DOHH2 (cell line): ENCODE data around the gene PPP1R12C.

ENCODE experiments used
- H3F3A ChIP-seq: fragments of 200-600 bp; sonication (generic), shearing (Covaris generic); 2 replicates; pipeline ENCODE4 v1.6.0; 2016; ENCODE audit warnings: antibody characterized with exemption, mild to moderate bottlenecking; ENCODE audit not compliant: control insufficient read depth, insufficient read depth
- H3K27ac ChIP-seq: fragments of 200-600 bp; sonication (generic); 2 replicates; pipeline ENCODE4 v1.5.1; 2014; ENCODE audit warnings: low read depth, mild to moderate bottlenecking, low read length, moderate library complexity
- H3K27me3 ChIP-seq: fragments of 200-600 bp; sonication (generic); 2 replicates; pipeline ENCODE4 v1.6.1; 2014; ENCODE audit warnings: mild to moderate bottlenecking, low read length, mixed read lengths; ENCODE audit not compliant: control insufficient read depth
- H3K36me3 ChIP-seq: fragments of 200-600 bp; sonication (generic); 2 replicates; pipeline ENCODE4 v1.6.1; 2014; ENCODE audit warnings: mild to moderate bottlenecking, low read length, moderate library complexity, mixed read lengths; ENCODE audit not compliant: control insufficient read depth
- H3K4me1 ChIP-seq: fragments of 200-600 bp; sonication (generic); 2 replicates; pipeline ENCODE4 v1.6.1; 2014; ENCODE audit warnings: mild to moderate bottlenecking, low read length, mixed read lengths; ENCODE audit not compliant: control insufficient read depth
- H3K4me2 ChIP-seq: fragments of 200-600 bp; sonication (generic); 2 replicates; pipeline ENCODE4 v1.6.0; 2014; ENCODE audit warnings: mild to moderate bottlenecking, low read length, moderate library complexity
- H3K4me3 ChIP-seq: fragments of 200-600 bp; sonication (generic); 2 replicates; pipeline ENCODE4 v1.5.1; 2014; ENCODE audit warnings: mild to moderate bottlenecking, low read length, mixed read lengths
- H3K79me2 ChIP-seq: fragments of 200-600 bp; sonication (generic); 2 replicates; pipeline ENCODE4 v1.6.1; 2014; ENCODE audit warnings: mild to moderate bottlenecking, low read length, mixed read lengths; ENCODE audit not compliant: control insufficient read depth
- H3K9me2 ChIP-seq: fragments of 200-600 bp; sonication (generic); replicated peaks from 2 replicates; pipeline ENCODE4 v1.6.1; 2014; ENCODE audit warnings: mild to moderate bottlenecking, low read length, mixed read lengths; ENCODE audit not compliant: control insufficient read depth
- H3K9me3 ChIP-seq: fragments of 200-600 bp; sonication (generic); 2 replicates; pipeline ENCODE4 v1.6.1; 2014; ENCODE audit warnings: antibody characterized with exemption, low read length, mixed read lengths; ENCODE audit not compliant: control insufficient read depth, insufficient read depth
- H4K20me1 ChIP-seq: fragments of 200-600 bp; sonication (generic); 2 replicates; pipeline ENCODE4 v1.6.0; 2014; ENCODE audit warnings: low read depth, mild to moderate bottlenecking, antibody characterized with exemption, low read length, moderate library complexity; ENCODE audit not compliant: control insufficient read depth, insufficient read depth
- EZH2phosphoT487 ChIP-seq: fragments of 200-600 bp; sonication (generic); IDR thresholded peaks from 2 replicates; pipeline ENCODE4 v1.6.1; 2017; ENCODE audit warnings: borderline replicate concordance, mild to moderate bottlenecking, antibody characterized with exemption, low read length, moderate library complexity, mixed read lengths
- TF ChIP-seq, protein P1 (sequence below): fragments of 200-600 bp; sonication (generic); IDR thresholded peaks from one replicate; pipeline ENCODE4 v1.5.1; 2014; ENCODE audit warnings: antibody characterized with exemption, mild to moderate bottlenecking, low read depth, low read length; ENCODE audit not compliant: poor library complexity, severe bottlenecking

Gene PPP1R12C

DNA sequence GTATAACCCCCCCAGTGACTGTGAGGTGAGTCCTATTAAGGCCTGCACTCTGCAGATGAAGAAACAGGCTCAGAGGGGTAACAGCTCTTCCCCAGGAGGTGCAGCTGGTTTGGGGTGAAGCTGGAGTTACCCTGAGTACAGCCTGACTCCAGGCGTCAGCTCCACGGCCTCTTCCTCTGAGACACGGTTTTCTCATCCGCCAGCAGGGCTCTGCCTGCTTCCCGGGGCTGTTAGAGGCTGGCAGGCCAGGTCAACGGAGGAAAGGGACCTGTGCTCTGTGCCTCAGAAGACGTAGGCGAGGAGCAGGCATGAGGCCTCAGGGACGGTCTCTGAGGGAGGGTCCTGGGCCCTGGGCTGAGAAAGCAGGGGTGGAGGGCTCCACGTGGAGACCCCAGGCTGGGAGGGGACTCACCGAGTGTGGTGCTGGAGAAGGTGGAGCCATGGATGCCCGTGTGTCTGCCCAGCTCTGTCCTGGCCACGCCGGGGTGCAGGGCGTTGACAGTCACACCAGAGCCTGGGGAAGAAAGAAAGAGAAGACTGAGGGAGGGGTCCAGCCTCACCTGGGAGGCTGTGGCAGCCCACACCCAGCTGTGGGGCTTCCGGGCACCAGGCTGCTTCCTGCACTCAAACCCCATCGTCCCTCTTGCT lies 70.3 kb downstream of the PPP1R12C start:
- Histone ChIP-seq H3K9me2 (no peaks in the 10 kb centered on the region), H3K4me2 (no peak overlapping the region), H3K27ac (no peak overlapping the region), H3K27me3 (no peaks in the 10 kb centered on the region), H3K9me3 (no peaks in the 10 kb centered on the region), H3K4me3 (no peak overlapping the region), H3K4me1 (no peaks in the 10 kb centered on the region), H4K20me1 (no peaks in the 10 kb centered on the region), H3F3A (no peaks in the 10 kb centered on the region), H3K36me3 (peaks cover 63% of the 10 kb centered on the region), H3K79me2 (peaks cover 2% of the 10 kb centered on the region)
- TF ChIP-seq EZH2phosphoT487, result no peak
- TF ChIP-seq, protein P1, sequence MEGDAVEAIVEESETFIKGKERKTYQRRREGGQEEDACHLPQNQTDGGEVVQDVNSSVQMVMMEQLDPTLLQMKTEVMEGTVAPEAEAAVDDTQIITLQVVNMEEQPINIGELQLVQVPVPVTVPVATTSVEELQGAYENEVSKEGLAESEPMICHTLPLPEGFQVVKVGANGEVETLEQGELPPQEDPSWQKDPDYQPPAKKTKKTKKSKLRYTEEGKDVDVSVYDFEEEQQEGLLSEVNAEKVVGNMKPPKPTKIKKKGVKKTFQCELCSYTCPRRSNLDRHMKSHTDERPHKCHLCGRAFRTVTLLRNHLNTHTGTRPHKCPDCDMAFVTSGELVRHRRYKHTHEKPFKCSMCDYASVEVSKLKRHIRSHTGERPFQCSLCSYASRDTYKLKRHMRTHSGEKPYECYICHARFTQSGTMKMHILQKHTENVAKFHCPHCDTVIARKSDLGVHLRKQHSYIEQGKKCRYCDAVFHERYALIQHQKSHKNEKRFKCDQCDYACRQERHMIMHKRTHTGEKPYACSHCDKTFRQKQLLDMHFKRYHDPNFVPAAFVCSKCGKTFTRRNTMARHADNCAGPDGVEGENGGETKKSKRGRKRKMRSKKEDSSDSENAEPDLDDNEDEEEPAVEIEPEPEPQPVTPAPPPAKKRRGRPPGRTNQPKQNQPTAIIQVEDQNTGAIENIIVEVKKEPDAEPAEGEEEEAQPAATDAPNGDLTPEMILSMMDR, result no peak

GRCh38 chr19:55044771-55045716 lies 72.4 kb downstream of the PPP1R12C start:
- 0 out of 2 replicates have a peak, but pooled peaks cover 6% of the 10 kb centered on the region for H4K20me1 ChIP-seq
- no peaks in the 10 kb centered on the region for H3K9me3 ChIP-seq
- H3K27ac ChIP-seq, result no peak overlapping the region
- no peaks in the 10 kb centered on the region for H3K9me2 ChIP-seq
- H3F3A ChIP-seq, result no peaks in the 10 kb centered on the region
- peaks cover 8% of the 10 kb centered on the region for H3K79me2 ChIP-seq
- H3K27me3 ChIP-seq, result no peaks in the 10 kb centered on the region
- H3K4me1 ChIP-seq, result no peaks in the 10 kb centered on the region
- peaks cover 61% of the 10 kb centered on the region for H3K36me3 ChIP-seq
- H3K4me3 ChIP-seq, result no peak overlapping the region
- H3K4me2 ChIP-seq, result no peak overlapping the region
- TF ChIP-seq, protein P1, result no peak
- TF ChIP-seq EZH2phosphoT487, result no peak

DNA sequence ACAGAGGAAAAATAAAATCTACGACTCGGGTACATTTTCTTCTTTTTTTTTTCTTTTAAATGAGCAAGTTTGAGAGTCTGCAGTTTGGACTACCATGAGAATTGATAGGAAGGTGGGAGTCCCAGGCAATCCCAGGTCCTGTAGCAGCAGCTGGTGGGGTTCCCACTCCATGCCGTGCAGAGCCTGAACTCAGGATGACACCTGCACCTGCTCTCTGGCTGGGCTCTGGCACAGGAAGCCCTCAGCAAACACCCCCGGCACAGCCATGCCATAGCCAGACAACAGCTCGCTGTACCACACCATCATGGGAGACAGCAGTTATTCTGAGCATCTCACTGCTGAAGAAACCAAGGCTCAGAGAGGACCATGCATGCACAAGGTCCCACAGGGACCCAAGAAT lies 73.2 kb downstream of the PPP1R12C start:
- H3K27me3 ChIP-seq, result no peaks in the 10 kb centered on the region
- no peak overlapping the region for H3K27ac ChIP-seq
- no peaks in the 10 kb centered on the region for H3K9me3 ChIP-seq
- peaks cover 8% of the 10 kb centered on the region for H3K79me2 ChIP-seq
- TF ChIP-seq, protein P1, result no peak
- no peak for TF ChIP-seq EZH2phosphoT487
- H3K4me2 ChIP-seq, result no peak overlapping the region
- no peaks in the 10 kb centered on the region for H3F3A ChIP-seq
- peaks cover 61% of the 10 kb centered on the region for H3K36me3 ChIP-seq
- H3K9me2 ChIP-seq, result no peaks in the 10 kb centered on the region
- H3K4me3 ChIP-seq, result no peak overlapping the region
- H4K20me1 ChIP-seq, result 0 out of 2 replicates have a peak, but pooled peaks cover 6% of the 10 kb centered on the region
- no peaks in the 10 kb centered on the region for H3K4me1 ChIP-seq
